ENCODE results near the gene CELF6.

Gene CELF6

DNA sequence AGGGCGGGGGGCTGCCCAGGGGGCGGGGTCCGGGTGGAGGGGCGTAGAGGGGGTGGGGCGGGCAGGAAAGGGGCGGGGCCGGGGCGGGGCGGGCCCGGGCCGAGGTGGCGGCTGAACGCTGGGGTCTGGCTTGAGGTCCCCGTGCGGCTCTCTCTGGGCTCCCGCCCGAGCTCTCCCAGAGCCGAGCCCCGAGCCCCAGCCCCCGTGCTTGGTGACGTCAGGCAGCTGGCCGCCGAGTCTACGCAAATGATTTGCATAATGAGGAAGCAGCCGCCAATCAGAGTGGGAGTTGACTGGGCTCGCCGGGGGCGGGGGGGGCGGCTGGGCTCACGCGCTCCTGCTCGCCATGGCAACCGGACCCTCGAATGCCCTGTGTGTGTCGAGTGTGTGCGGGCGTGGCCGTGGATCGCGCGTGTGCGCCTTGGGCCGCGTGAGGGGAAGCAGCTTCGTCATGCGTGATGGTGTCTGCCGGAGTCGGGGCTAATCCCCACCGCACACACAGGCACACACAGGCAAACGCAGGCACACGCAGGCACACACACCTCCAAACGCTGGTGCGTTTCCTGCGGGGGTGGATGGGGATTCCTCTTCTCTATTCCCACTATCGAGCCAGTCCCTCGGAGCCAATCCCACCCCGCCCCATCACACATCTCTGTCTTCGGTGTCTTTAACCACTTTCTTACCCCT lies at the start of gene CELF6:
Gene CELF6, minus strand, starts transcription at position 173 of the 687 bp plus-strand sequence. CDS start 283 bp downstream, outside the sequence.
- peak; percentile 91 for DNase-seq (ENCODE audit: low spot score)

DNA sequence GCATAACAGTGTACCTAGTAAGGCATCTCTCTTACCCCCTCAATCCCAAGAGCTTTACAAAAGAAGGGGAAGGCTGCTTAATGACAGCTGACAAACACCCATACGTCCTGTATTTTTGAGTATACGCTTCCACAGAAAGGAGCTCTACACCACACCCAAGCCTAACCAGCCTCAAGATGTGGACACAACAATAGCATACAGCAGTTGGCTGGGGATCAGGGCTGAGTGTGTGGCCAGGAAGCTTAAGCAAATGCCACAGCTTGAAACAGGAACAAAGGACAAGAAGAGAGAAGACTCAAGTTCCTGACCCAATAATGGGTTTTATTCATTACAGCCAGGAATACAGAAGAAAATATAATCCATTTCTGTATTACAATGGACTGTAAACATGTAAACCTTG lies 48.9 kb upstream of the CELF6 start:
- no peak for DNase-seq (ENCODE audit: low spot score)

DNA sequence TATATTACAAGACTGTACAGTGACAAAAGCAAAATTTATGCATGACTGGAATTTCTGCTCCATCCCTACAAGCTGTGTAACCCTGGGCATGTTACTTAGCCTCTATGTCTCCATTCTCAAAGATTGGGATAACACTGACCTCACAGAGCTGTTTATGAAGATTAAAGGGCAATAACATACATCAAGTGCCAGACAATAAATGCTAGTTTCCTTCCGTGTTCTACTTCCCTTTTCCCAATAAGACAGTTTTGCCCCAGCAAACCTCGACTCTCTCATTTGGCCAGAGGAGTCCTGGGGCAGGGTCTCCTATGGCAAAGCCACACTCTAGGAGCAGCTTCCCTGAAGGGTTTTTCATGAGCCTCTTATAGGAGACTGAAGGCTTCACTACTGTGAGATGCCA lies 48.4 kb upstream of the CELF6 start:
- no peak for DNase-seq (ENCODE audit: low spot score)

DNA sequence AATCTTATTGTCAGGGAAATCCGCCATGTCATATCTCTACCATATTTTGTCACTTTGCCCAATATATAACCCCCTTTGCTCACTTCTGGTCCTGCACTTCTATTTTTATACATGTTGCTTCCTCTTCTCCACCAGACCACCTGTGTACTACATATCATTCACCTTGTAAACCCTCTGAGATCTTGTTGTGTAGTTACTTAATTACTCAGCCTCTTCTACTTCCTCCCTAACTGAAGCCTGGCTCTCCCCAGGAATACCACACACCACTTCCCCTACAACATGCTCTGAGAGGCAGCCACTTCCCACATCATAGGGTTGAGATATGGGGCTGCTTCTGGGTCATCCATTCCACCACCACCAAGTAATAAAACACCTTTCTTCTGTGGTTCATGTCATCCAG lies 45.9 kb upstream of the CELF6 start:
- DNase-seq (ENCODE audit: low spot score): no peak

DNA sequence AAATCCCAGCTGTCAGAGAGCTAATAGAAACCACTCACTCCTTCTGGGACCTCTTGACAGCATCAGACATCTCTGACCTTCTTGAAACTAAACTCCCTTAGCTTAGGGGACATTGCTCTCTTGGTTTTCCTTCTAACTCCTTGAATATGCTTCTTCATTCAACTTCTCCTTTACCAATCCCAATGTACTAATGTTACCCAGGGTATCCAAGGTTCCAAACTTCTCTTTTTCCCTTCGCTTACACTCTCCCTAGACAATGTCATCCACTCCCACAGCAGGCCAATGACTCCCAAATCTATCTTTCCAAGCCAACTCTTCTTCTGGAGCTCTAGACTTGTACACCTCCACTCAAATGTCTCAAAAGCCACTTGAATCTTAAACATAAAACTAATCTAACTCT lies 41.2 kb upstream of the CELF6 start:
- no peak for DNase-seq (ENCODE audit: low spot score)

DNA sequence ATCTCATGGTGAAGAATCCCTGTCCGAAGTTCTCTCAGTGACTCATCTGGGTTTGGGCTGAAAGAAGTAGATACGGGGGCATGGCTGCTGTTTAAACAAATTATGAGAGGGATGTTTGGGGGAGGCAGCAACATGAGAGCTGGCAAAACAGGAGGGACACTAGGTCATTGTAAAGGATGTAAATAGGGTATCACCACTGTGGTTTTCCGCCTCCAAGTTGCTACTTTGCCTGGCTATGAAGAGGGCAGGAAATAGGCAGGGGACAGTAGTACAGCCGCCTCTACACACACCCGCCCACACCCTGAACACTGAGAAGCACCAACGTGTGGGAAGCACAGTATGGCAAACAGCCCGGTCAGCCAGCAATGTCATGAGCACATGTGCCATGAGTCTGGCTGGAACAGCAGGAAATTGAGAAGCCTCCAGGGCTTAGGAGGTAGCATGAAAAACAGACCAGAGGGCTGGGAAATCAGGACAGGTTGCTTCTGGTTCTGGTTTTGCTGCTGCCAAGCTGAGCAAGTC lies 38.8 kb upstream of the CELF6 start:
- DNase-seq (ENCODE audit: low spot score): peak; percentile 34

DNA sequence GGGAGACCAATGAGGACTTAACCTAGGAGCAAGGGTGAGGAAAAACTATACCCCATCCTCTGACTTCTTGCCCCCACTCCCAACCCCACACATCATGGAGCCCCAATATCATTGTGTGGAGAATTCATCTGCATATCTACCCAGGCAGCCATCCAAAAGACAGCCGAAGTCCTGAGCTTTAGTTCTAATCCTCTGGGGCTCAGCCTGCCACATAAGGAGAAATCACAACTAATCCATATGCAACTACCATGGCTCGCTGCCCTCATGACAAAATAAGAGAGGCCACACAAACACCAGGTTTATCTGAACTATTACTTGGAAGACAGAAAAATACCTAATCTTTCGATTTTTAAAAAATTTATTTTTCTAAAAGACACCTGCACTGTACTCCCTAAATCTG lies 38.2 kb upstream of the CELF6 start:
- no peak for DNase-seq (ENCODE audit: low spot score)

DNA sequence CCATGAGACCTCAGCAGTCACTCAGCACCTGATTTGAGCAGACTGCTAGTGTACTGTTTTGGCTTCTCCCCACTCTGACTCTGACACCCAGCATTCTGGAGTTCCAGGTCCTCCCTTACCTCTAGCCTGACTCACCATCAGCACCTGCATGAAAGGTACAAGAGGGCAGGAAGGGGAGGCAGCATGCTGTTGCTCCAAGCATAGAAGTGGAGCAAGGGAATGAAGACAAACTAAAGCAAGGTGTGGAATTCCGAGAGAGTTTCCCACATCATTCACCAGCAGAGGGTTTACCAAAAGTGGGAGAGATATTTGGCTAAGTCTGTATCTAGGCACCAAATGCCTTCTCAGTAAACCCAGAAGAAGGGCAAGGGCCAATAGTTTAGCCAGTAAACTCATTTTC lies 34.5 kb upstream of the CELF6 start:
- DNase-seq (ENCODE audit: low spot score): no peak

DNA sequence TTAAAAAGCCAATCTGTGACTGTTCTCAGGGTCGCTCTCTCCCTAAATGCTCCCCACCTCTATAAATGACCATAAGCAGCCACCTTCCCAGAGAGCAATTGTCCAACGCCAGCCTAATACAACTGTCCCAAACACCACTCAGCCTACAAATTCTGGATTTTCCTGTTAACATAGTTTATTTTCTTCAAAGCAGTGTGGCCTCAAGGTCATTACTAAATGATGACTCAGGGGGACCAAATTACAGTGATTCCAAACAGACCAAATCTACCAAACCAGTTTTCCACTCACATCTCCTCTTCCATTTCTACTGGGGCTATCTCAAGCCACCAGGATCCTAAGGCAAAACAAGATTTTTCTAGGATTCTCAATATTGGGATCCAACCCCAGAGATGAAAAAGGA lies 33.3 kb upstream of the CELF6 start:
- DNase-seq (ENCODE audit: low spot score): no peak

DNA sequence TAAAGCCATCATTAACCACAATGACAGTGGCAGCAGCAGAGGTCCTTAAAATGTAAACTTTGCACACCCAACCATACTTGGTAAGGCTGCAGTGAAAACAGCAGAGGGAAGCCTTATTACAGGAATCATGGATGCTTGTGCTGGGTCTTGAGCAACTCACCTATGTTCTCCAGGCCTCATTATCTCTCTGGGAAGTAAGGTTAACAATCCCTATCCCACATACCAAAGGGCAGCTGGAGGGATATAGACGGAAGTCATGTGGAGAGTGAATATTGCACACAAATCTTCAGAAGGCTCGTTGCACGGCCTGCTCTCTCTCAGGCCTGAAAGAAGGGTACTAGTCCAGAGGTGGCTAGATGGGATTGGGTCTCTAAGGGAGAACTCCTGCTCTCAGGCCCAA lies 25.8 kb upstream of the CELF6 start:
- DNase-seq (ENCODE audit: low spot score): no peak

DNA sequence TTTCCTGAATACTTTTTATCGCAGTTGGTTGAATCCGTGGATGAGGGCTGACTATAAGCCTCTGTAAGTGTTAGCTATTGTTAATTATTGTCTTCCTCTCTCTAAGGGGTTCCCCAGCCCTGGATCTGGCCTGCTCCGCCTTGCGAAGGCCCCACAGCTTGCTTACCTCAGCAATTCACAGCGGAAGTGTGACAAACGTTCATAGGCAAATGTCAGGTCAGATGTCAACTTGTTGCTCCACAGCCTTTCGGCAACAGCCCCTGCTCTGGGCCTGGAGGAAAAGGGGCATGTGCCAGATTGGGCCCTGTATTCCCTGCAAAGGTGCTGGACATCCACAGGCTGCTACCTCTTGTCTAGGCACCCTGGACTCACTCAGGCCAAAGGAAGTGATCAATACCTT lies 25.3 kb upstream of the CELF6 start:
- no peak for DNase-seq (ENCODE audit: low spot score)

DNA sequence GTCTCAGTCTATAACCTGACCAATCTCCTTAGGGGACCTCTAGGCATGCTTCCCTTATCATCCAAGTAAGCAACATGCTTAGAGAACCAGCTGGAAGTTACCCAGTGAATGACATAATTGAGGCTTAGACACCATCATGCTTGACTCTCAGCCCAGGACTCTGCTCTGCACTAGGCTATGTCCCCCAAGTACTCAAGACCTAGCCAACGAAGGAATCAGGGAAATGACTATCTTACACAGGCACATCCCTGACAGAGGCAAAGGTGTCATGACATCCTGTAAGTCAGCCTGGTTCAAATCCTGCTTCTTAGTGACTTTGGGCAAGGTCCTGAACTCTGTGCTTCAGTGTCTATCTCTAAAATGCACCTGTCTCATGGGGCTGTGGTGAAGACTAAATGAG lies 24.6 kb upstream of the CELF6 start:
- DNase-seq (ENCODE audit: low spot score): no peak

DNA sequence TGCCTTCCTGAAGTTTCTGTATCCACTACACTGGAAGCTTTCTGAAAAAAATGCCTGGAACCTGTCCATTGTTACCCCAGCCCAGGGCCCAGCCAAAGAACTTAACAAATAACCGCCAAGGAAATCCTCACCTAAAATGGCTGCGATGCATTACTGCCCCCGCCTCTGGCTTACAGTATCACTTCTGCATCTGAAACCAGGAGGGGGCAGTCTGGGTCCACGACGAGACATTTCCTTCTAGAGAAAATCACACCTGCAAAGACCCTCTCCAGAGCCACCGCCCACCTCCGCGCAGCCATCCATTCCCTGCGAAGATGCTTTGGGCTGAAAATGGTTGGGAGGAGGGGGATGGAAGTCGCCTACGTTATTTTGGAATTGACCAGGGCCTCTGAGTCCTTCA lies 22.4 kb upstream of the CELF6 start:
- peak; percentile 47 for DNase-seq (ENCODE audit: low spot score)

DNA sequence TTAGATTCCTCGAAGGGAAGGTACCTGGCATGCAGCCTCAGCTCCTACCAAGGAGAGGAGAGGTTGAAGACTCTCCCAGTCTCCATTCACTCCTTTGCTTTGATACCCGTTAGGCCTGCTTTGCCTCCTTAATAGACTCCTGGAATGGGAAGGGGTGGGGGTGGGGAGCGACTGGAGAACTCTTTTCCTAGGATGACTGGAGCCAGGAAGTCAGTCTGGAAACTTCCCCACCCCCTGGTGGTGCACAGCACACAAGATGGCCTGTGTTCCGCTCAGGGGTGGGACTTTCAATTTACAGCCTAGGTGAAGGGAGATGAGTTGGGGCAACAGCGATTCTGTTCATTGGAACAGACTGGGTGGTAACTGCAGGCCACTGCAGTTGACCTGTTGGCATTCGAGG lies 21.4 kb upstream of the CELF6 start:
- DNase-seq (ENCODE audit: low spot score): peak; percentile 34

DNA sequence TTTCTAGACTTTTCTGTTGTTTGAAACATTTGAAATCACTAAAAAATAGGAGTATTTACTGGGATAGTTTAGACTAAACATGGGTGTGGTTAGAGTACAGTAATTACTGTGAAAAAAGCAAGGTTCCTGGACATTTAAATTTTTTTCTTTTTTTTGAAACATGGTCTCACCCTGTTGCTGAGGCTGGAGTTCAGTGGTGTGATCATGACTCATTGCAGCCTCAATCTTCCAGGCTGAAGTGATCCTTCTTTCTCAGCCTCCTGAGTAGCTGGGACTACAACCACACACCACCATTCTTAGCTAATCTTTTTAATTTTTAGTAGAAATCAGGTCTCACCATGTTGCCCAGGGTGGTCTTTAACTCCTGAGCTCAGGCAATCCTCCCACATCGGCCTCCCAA lies 20.4 kb upstream of the CELF6 start:
- no peak for DNase-seq (ENCODE audit: low spot score)

DNA sequence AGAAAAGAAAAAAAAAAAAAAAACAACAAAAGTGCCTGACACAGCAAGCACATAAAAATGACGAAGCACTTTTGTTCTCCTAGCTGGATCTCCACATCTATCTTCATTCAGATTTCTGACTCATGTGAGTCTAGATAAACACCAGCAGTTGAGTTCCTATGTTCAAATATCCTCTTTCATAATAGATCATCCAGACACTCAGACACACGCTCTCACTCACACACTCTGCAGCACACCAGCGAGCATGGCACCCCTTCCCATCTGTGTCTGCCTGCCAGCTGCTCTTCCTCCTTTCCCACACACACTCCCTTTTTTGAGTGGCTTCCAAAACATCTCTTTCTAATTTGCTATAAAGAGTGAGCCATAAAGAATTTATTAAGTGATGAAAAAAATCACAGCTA lies 19.8 kb upstream of the CELF6 start:
- DNase-seq (ENCODE audit: low spot score): no peak

DNA sequence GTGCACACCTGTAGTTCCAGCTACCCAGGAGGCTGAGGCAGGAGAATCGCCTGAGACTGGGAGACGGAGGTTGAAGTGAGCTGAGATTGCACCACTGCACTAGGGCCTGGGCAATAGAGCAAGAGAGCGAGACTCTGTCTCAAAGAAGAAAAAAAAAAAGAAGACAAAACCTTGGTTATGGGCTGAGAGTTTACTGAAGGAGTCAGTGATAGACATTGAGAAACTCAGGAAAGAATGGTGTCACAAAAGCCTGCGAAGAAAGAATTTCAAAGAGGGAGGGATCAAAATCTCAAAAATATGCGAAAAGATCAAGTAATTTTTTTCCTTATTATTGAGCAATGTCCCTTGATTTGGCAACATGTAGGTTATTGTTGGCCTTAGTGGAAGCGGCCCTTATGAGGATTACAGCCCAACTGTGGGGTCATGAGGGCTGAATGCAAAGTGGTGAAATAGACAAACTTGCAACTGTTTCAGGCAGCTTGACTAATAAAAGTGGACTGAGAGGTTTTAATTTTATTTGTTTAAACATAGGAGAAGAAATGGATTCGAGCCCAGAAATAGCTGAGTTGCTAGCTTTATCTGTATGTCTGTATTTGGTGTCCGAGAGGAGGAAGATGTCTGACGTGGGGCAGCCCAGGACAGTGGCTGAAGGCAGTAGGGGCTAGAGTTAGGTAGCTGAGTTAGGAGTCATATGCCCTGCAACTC lies 18.8 kb upstream of the CELF6 start:
- DNase-seq (ENCODE audit: low spot score): no peak

DNA sequence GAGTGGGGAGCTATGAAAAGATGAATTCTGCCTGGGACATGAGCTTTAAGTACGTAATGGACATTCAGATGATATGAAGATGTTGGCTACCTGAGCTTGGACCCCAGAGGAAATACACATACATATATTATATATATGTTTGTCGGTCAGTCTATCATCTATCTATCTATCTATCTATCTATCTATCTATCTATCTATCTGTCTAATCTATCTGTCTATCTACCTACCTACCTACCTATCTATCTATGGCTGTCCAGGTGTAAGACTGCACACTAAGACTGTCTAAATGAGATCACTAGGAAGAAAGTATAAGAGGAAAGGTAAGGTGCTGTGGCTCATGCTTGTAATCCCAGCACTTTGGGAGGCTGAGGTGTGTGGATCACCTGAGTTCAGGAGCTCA lies 18.2 kb upstream of the CELF6 start:
- DNase-seq (ENCODE audit: low spot score): no peak

DNA sequence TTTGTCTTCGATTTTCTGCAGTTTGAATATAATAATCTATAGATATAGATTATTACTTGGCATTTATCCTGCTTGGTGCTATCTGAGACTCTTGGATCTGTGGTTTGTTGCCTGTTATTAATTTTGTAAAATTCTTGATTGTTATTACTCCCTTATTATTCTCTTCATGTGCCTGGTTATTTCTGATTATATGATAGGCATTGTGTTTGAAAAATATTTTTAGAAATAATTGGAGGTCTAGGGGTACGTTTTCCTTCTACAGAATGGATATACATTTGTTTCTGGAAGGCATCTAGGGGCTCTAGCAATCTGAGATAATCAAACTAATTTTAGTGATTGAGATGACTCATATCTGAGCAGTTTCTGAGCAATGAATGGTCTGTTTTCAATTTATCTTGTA lies 14.9 kb upstream of the CELF6 start:
- DNase-seq (ENCODE audit: low spot score): no peak

DNA sequence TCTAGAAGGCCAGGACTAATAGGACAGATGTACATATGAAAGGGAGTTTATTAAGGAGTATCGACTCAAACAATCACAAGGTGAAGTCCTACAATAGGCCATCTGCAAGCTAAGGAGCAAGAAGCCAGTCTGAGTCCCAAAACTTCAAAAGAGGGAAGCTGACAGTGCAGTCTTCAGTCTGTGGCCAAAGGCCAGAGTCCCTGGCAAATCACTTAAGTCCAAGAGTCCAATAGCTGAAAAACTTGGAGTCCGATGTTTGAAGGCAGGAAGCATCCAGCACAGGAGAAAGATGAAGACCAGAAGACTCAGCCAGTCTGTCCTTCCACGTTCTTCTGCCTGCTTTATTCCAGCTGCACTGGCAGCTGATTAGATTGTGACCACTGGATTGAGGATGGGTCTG lies 11.1 kb upstream of the CELF6 start:
- no peak for DNase-seq (ENCODE audit: low spot score)

DNA sequence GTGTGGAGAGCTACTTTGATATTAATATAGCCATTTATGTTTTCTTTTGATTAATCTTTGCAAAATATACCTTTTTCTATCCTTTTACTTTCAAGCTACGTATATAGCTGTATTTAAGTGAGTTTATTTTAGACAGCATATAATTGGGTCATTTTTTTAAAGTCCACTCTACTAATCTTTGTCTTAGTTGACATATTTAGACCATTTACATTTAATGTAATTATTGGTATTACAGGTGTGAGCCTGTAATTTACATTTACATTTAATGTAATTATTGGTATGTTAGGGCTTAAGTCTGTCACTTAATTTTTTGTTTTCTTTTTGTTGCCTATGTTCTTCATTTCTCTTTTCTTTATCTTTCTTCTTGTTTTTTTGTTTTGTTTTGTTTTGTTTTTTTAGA lies 3.8 kb upstream of the CELF6 start:
- no peak for DNase-seq (ENCODE audit: low spot score)

DNA sequence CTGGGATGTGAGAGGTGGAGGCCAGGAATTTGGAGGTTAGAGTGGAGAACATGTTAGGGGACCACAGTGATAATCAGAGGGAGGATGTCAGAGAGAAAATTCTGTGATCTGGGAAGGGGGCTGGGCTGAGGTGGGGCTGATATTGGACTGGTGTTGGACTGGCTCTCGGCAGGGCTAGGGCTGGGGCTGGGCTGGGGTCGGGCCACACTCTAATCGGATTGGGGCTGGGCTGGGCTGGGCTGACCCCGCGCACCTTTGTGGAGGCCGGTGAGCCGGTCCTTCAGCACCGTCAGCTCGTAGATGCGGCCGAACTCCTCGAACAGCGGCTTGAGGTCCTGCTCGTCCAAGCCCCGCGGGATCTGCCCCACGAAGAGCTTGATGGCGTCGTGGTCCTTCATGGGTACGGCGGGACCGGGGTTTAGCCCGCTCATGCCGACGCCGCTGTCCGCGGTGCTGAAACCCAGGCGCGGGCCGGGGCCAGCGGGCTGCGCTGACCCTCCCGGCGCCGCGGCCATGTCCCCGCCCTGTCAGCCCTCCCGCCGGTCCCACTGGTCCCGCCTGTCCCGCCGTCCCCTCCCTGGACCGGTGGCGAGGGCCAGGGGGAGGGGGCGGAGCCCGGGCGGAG lies 485 bp downstream of the CELF6 start:
- DNase-seq (ENCODE audit: low spot score): no peak

DNA sequence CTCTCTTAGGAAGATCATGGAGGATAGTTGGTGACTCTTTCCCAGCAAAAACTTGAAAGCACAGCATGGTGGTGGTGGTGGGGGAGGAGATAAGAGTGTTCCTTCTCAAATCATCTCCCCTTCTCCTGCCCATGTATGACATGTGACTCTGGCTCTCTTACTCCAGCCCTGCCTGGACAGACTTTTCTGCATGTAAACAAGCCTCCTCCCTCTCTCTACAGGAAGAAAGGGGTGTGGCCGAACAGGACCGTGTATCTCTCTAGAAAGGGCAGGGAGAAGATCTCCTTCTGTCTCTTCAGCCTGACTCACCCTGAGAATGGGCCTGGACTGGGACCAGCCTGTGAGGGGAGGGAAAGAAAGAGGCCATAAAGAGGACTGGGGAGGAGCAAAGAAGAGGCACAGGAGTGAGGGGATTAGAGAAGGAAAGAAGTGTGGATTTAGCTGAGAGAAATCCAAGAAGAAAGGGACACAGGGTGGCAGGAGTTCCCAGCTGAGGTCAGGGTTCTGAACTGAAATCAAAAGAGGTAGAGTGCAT lies 1.5 kb downstream of the CELF6 start:
- no peak for DNase-seq (ENCODE audit: low spot score)

Measured in cerebellar cortex (tissue), 1 donor.